Hepatic stellate cell (primary cell): ENCODE measurements around the gene TCFL5.

ENCODE experiments used
- DNase-seq: peaks from one replicate; pipeline ENCODE4 v3.0.0; 2011; ENCODE audit warnings: low spot score

TCFL5 gene

DNA sequence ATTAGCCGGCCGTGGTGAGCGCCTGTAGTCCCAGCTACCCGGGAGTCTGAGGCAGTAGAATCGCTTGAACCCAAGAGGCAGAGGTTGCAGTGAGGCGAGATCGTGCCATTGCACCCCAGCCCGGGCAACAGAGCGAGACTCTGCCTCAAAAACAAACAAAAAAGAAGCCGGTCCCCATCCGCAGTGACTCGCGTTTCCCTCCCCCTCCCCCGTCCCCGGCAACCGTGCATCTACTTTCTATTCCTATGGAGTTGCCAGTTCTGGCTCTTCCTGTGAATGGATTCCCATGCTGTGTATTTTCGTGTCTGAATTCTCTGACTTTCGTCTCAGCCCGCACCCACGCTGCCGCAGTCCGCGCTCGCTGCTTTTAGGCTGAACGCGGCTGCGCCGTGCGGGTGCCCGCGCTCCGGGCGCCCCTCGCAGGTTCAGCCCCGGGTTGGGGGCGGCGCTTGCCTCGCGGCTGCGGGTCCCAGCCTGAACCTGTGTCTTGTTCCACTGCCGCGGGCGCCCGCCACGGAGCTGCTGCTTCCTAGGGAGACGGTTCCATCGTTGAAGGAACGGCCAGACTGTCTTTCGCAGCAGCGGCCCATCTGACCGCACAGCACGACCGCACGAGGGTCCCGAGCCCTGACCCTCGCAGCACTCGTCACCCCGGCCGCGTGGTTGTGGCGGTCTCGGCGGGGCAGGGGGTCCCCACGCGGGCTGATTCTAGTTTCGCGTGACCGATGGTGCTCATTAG, 66.4 kb downstream of the TCFL5 start:
- peak; percentile 73 for DNase-seq

DNA sequence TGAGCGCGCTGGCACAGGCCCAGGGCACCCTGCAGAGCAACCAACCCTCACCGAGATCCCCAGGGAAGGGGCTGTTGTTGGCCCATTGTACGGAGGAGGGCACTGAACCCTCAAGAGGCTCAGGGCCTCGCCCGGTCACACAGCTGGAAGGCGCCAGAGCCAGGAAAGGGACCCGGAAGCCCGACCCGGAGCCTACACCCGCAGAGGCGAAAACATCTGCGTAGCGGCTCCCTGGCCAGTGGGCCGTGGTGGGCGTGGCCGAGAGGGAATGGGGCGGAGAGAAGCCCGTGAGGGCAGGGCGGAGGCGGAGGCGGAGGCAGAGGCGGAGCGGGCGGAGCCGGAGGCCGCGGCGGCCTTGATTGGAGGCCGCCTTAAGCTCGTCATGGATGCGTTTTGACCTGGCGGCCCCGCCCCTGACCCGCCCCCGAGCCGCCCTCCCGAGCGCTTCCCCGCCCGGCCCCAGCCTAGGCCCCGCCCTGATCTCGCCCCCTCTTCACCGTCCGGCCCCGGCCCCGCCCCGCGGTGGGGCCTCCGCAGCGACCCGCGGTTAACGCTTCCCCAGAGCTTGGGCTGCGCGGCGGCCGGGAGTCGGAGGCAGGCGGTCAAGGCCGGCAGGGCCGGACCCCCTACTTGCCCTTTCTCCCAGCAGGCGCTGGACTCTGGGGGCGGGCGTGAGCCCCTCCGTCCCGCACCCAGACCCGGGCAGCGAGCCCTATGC, 67.5 kb downstream of the TCFL5 start:
- peak; percentile 95 for DNase-seq

DNA sequence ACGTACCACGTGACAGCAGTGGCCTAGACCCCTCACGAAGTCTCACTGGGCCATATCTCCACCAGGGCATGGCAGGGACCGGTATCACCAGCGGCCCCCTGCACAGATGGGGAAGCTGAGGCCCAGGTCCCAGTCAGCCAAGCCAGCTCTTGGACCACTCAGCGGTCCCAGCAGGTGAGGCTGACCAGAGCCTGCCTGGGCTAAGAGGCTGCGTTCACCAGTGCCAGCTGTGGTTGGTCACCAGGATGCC, 67.9 kb downstream of the TCFL5 start:
- DNase-seq = no peak

DNA sequence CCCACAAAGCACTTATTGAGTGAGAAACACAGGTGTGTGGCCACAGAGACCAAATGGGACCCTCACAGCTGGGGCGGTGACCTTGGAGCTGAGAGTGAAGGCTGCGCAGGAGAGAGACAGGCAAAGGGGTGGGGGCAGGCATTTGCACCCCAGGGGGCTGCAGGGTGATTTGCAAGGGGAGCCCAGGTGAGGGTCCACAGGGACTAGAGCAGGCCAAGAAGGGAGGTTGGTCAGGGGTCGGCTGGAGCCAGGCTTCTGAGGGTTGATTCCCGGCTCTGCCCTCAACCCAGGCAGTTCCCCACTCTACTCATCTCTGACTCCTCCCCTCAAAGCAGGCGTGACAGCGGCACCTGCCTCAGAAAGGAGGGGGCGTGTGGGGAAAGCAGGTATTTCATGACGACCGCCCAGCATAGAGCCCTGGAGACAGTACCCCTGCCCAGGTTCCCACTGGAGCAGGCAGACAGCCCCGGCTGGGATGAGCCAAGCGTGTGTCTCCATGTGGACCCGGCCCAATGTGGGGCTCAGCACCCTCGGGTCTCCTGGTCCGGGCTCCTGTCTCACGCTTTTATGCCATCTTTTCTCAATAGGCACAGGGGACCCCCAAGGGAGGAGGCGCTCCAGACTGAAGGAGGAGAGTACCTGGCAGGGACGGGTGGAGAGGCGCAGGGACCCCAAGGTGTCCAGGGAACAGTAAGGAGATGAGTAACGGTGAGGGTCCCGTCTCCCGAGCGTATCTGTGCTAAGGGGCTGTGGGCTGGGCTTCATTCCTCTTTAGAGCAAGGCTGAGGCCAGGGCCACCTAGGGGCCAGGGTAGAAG, 68.5 kb downstream of the TCFL5 start:
- no peak for DNase-seq

DNA sequence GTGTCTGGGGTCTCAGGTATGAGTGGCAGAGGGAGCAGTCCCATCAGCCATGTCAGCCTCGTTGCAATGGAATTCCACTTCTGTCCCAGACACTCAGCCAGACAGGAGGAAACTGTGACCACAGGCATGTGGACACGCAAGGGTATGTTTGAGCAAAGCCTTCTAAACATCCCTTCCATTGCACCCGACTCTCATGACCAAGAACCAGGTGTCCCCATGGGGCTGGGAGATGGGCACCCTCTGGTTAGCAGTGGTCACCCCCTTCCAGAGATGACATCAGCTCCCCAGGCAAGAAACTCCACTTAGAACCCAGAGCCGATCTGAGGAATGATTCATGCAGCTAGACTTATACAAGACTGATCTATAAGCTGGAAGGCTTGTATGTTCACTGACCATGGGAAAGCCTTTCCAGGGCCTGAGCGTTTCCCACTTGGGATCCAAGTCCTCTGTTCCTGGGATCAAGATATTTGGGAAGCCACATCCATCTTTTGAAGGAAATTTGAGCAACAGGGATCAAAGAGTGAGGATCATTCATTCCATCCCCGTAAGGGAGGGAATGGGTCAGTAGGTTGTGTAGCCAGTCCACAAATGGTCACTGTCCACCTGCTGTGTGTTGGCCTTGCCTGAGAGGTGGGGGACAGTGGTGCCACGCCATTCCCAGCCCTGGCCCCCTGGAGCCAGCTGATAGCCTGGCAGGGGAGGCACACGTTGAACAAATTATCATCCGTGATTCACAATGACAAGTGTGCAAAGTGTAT, 69.3 kb downstream of the TCFL5 start:
- DNase-seq = peak; percentile 76

DNA sequence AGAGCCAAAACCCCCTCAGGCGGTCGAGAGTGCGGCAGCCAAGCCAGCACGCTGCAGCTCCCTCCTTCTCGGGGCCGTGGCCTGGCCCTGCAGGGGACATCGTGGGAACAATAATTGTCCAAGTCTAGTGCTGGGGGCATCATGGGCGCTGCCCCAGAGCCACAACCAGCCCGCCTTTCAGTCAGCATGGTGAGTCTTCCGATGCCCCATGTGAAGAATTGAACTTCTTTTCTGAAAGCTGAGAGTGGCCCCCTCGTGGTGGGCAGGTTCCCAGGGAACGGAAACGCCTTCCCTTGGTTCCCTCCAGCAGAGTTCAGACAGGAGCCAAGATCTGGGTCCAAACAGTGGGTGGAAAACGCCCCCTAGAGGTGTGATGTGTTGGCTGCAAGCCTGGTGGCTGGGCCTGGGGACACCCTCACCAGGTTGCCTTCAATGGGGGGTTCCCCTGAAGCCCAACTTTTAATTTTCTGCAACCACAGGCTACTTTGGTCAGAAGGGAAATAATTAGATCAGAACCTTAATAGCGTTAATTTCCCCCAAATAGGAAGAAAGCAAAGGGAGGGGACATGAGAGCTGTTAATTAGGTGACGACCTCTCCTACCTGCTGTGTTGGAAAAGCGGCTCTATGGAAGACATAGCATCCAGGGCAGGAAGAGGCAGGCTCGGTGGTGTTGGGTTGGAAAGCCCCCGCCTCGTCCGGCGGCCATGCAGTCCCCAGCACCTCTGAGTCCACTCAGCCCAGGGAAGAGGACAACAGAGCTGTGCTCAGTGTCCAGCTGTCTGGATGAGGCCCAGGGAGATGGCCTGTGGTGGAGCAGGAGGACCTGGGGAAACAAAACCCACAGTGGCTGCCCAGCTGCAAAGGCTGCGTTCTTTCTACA, 70.1 kb downstream of the TCFL5 start:
- DNase-seq = peak; percentile 90
